ENCODE data around the gene TIMELESS. TPM values are rescaled to one million over a fixed set of nuclear protein-coding genes. Genes with fewer than 3 reads are reported as not detected.
A peak's percentile ranks its signal among the peaks of the same experiment; 100 is the strongest.

The TIMELESS gene
- total and polyA plus RNA-seq, 9 of the 15 experiments (the other 6 are each of a cell fraction or from before 2014, with no cell fraction given): 11.9 to 59.2 (median 35.8) TPM

DNA sequence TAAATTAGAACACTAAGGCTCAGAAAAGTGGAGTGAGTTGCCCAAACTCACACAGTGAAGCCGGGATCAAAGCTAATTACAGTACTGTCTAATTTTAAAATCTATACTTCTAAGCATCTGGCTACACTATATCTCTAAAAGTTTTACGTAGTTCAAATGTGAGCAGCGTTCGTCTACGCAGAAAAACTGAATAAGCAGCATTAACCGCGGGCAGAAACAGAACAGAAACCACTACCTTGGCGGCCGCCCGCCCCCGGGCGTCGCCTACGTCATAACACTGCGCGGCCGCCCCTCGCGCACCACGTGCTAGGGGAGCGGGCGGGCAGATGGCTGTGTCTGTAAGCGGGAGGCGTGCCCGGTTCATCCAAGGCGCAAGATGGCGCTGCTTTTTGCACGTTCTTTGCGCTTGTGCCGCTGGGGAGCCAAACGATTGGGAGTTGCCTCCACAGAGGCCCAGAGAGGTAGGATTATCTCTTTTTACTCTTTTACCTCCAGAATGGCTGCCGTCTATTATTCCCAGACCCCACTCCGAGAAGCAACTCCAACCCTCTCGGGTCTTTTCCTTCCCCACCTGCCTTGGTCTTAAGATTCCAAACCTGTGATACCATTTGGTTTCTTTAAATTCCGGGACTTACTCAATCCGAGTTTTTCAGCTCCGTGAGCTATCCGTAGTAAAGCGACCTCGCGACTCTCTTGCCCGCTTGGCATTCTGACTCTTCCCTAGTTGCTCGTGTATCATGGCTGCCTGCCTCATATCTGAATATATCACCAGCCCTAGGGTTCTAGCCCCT, 19.2 kb upstream of the TIMELESS start, which contains the start of gene SPRYD4 (continued):
- TF ChIP-seq REST (IDR thresholded peaks at IDR 0.05; ENCODE audit: borderline replicate concordance): peak; percentile 60
- no peak for TF ChIP-seq REST (CRISPR knock-in tag; IDR thresholded peaks at IDR 0.05; ENCODE audit: low read depth)
- no peak for TF ChIP-seq RHOXF2B (CRISPR knock-in tag; conservative IDR thresholded peaks at IDR 0.05)
- TF ChIP-seq ZNF280A (IDR thresholded peaks at IDR 0.05; ENCODE audit: low read depth, partially characterized antibody): no peak
- TF ChIP-seq RBM39 (optimal IDR thresholded peaks at IDR 0.05; ENCODE audit: low read depth, low read length): no peak
- TF ChIP-seq ZBED1 (IDR thresholded peaks at IDR 0.05): no peak
- TF ChIP-seq ZBTB8A (IDR thresholded peaks at IDR 0.05; ENCODE audit: partially characterized antibody): no peak
- TF ChIP-seq ZNF707 (CRISPR knock-in tag; conservative IDR thresholded peaks at IDR 0.05): no peak
- 0 out of 2 replicates have a peak, but pooled peaks have one; percentile 42 for TF ChIP-seq KLF6 (CRISPR knock-in tag; IDR thresholded peaks at IDR 0.05; ENCODE audit: borderline replicate concordance)
- TF ChIP-seq NEUROD1 (IDR thresholded peaks at IDR 0.05; ENCODE audit: borderline replicate concordance, low read depth, low read length, partially characterized antibody): peak; percentile 77
- no peak for TF ChIP-seq RERE (CRISPR knock-in tag; IDR thresholded peaks at IDR 0.05; ENCODE audit: borderline replicate concordance)
- no peak for TF ChIP-seq ETV1 (tag; conservative IDR thresholded peaks at IDR 0.05; ENCODE audit: low read depth)
